GM18508 (cell line): Measurements from ENCODE around the gene PRSS38.

Experiments
- ATAC-seq: cut with Tn5 transposase; IDR thresholded peaks from one replicate; pipeline ENCODE4 v1.9.1; 2021; ENCODE audit warnings: moderate number of reproducible peaks; ENCODE audit not compliant: insufficient read depth, unreplicated experiment

The PRSS38 gene

DNA sequence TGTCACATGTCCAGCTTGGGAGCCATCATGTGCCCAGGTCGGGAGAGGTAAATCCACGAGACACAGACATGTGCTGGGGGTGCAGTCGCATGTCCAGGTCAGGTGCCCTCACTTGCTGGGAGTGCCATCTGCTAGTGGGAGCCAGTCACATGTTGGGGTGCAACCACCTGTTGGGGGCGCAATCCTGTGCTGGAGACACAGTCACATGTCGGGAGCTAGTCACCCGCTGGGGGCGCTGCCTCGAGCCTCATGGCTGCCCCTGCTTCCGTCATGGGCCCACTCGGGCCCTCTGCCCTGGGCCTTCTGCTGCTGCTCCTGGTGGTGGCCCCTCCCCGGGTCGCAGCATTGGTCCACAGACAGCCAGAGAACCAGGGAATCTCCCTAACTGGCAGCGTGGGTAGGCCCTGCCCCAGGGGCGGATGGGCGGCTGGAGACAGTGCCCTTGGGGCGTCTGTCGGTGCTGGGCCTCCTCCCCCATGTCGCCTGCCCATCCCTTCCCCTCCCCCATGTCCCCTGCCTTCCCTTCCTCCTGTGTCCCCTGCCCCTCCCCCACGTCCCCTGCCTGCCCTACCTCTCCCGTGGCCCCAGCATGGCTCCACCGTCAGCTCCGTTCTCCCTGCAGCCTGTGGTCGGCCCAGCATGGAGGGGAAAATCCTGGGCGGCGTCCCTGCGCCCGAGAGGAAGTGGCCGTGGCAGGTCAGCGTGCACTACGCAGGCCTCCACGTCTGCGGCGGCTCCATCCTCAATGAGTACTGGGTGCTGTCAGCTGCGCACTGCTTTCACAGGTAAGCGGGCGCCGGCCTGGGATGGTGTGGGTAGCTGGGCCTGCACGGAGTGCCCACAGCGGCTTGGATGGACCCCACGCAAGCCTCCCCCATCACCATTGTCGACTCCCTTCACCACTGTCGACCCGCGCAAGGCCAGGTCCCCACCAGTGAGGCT lies at the start of gene PRSS38:
TSS of gene PRSS38 (plus strand) at position 208 of the 942 bp plus-strand sequence. CDS start at position 250, 42 bp downstream.
- no peak for ATAC-seq

- no peak for ATAC-seq
Observed at GRCh38 chr1:227766015-227766634, 49.4 kb upstream of the PRSS38 start.

- no peak for ATAC-seq
Observed at GRCh38 chr1:227766653-227767277, 48.7 kb upstream of the PRSS38 start.

- no peak for ATAC-seq
Observed at GRCh38 chr1:227767401-227768124, 47.9 kb upstream of the PRSS38 start.

DNA sequence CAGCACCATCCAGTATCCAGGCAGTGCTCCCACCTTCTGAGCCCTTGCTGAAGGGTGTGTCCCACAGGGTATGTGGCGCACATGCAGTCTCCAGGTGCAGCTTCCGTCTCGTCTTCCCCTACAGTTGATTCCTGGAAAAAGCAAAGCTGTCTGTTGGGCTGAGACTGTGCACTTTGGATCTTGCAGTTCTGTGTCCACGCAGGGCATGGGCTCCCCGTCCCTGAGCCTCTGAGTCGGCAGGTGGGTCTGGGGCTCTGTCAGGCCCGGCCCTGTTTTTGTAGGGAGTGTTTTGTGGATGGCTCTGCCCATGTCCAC lies 47.4 kb upstream of the PRSS38 start:
- ATAC-seq = no peak

DNA sequence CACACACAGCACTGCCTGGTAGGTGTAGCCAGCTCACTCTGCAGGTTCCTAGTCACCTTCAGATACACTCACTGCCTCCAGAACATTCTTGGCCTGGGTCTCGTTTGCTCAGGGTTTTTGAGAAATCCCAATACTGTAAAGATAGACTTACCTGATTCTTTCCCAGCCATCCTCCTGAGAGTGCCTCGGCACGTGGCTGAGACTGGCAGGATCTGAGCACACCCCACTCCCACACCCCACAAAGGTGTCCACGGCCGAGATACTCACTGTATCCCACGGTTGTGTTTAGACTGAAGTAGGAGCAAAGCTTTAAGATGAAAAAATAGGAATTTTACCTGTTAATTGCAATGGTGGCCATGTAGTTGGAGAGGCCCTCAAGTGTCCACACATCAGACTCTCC lies 46.8 kb upstream of the PRSS38 start:
- no peak for ATAC-seq

DNA sequence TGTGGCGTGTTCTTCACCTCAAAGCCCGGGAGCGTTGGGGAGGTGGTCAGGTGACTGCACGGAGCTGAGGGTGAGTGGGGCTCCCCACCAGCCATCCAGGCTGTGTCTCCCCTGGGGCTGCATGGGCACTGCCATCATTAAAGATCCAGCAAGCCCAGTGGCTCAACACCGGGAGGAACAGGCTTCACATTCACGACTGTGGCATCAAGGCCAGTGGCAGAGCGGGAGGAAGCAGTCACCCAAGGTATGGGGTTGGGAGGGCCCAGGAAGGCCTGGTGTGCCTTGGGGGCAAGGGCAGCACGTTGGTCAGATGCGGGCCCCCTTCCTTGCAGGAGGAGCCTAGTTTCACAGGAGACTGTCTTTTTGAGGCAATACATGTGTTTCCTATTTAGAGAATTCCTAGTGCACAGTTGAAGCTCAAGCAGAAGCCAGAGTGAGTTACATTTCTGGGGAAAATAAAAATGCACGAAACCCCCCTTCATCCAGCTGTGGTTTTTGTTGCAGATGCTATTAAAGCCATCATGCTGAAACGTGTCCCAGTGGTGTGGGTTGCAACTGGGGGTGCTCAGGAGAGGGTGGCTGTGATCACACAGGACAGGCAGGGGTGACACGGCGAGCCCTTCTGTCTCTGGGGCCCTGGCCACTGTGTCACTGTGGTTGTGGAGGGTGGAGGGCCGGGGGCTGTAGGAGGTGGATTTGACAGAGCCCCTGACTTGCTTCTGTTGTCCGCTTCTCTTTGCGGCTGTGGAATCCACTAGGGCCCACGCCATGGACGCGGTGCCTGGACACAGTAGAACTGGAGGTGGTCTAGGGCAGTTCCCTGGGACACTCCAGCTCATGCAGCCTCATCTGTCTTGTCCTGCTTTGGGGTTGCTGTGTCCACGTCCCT lies 46.2 kb upstream of the PRSS38 start:
- no peak for ATAC-seq

DNA sequence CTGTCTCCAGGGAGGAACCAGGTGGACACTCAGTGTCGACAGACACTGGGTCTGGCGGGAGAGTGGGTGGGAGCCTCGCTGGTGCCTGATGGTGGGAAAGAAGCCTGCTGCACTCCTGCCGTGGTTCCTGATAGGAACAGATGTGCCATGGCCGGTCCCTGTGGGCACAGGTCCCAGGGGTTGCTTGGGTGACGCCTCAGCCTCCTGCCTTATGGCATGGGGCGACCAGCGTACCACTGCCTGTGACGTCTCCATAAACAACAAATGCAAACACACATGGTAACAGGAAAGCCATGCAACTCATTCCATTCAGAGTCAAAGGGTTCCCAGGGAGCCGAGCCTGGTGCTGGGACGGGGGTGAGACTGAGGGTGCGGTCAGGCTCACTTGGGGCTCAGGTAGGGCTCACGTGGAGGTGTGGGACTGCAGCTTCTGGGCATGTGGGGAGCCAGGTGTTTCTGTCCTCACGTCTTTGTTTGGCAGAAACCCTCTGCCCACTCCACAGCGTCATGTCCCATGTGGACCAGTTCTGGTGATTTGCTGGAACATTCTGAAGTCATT lies 45.5 kb upstream of the PRSS38 start:
- no peak for ATAC-seq

- ATAC-seq = no peak
Observed at GRCh38 chr1:227770812-227771211, 44.7 kb upstream of the PRSS38 start.

GRCh38 chr1:227771326-227771725 lies 44.1 kb upstream of the PRSS38 start:
- no peak for ATAC-seq

GRCh38 chr1:227771771-227772170 lies 43.7 kb upstream of the PRSS38 start:
- no peak for ATAC-seq

DNA sequence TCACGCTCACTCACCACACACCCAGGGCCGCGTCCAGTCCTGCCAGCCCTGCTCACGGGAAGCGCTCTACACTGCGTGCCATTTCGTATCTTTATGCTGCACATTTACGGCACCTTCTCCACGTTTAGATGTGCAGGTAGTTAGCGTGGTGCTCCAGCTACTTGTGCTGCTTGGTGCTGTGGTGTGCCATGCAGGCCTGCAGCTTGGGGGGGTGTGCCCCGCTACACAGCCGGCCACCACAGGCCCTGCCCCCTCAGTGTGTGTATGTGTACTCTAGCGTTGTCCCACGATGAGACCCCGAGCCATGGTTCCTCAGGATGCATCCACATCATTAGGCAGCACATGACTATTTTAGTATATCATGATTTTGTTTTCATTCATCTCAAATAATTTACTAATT lies 41.9 kb upstream of the PRSS38 start:
- no peak for ATAC-seq

- no peak for ATAC-seq
Observed at GRCh38 chr1:227774051-227774731, 41.3 kb upstream of the PRSS38 start.

- ATAC-seq = no peak
Observed at GRCh38 chr1:227774821-227775661, 40.4 kb upstream of the PRSS38 start.

- ATAC-seq = no peak
Observed at GRCh38 chr1:227775841-227776240, 39.6 kb upstream of the PRSS38 start.

DNA sequence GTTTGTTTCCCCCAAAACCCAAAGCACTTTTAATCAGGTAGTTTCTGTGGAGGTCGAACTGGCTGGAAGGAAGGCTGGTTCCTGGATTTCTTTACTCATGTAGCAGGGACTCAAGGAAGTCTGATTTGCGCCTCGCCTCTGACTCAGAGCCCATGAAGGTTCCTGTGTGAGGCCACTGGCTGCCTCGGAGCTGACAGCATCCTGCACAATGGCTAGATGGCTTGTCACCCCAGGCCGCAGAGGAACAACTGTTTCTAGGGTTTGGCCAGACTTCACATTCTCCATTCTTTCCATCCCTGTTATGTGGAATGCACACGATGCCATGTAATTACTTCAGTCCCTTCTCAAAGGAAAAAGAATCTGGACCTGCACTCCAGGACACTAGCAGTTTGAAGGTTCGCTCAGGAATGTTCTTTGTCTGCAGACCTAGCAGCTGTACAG lies 39.1 kb upstream of the PRSS38 start:
- ATAC-seq = no peak

DNA sequence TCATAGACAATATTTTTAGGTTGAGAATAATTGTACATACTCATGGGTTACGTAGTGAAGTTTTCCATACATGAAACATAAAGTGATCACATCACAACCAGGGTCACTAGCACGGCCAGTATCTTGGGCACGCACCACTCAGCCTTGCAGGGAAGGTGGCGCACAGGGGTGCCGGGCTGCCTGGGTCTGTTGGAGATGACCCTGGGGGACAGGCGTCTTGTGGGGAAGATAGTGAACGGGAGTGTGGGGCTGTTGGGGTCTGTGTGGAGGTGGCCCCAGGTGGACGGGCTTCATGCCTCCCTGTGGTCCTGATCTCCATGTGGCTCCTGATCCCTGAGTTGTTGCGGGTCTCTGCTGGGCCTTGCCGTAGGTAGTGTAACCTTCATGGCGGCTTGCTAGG lies 38.3 kb upstream of the PRSS38 start:
- ATAC-seq = no peak

GRCh38 chr1:227777646-227778045 lies 37.8 kb upstream of the PRSS38 start:
- ATAC-seq = no peak
